Adrenal gland (tissue), 12 donors: ENCODE measurements around the gene SERTAD2. TPM values are rescaled to one million over a fixed set of nuclear protein-coding genes. Genes with fewer than 3 reads are reported as not detected.

Experiments used
- DNase-seq, 7 donors: peaks; one replicate each; pipeline ENCODE4 v3.0.0-alpha.2; 2019 to 2020
- H3K27ac ChIP-seq, 5 donors: fragments of 200-600 bp; sonication (generic) in 4 of 5; 1 replicate in 3 of 5; 2 replicates in 2 of 5; pipeline versions ENCODE4 v1.5.1 to v1.8.0; 2016 to 2020; ENCODE audit warnings: mild to moderate bottlenecking in 1 of 5
- H3K27me3 ChIP-seq: fragments of 200-600 bp; 2 replicates; pipeline ENCODE4 v1.8.0; 2021
- H3K36me3 ChIP-seq, 2 donors: fragments of 200-600 bp; replicated peaks in 1 of 2; 1 replicate in 1 of 2; 2 replicates in 1 of 2; pipeline versions ENCODE4 v1.5.1 to v1.8.0; 2018 to 2022
- H3K4me1 ChIP-seq, 2 donors: fragments of 200-600 bp; replicated peaks in 1 of 2; 1 replicate in 1 of 2; 2 replicates in 1 of 2; pipeline versions ENCODE4 v1.5.1 to v1.8.0; 2018 to 2021
- H3K4me3 ChIP-seq, 4 donors: fragments of 200-600 bp; sonication (generic) in 3 of 4; one replicate each; pipeline ENCODE4 v1.5.1; 2016 to 2018
- H3K9me3 ChIP-seq, 3 donors: fragments of 200-600 bp; sonication (generic) in 1 of 3; replicated peaks in 1 of 3; 1 replicate in 2 of 3; 2 replicates in 1 of 3; pipeline versions ENCODE4 v1.5.1 to v1.8.0; 2016 to 2021
- CTCF ChIP-seq, 6 experiments: fragments of 450-650 bp in 4 of 6; fragments of 200-600 bp in 2 of 6; sonication (generic) in 1 of 6; IDR thresholded peaks; 1 replicate in 5 of 6; 2 replicates in 1 of 6; pipeline versions ENCODE4 v1.5.1 to v1.8.0; 2016 to 2021; ENCODE audit warnings: antibody characterized with exemption in 6 of 6, mild to moderate bottlenecking in 2 of 6, moderate library complexity in 1 of 6
- POLR2A ChIP-seq, 2 donors: fragments of 450-650 bp; IDR thresholded peaks; one replicate each; pipeline ENCODE4 v1.6.1; 2017; ENCODE audit warnings: antibody characterized with exemption in 2 of 2, mild to moderate bottlenecking in 2 of 2, moderate library complexity in 1 of 2
- WGBS, 4 donors: extraction: QIAGEN DNeasy Blood & Tissue Kit in 2 of 4; methylation state at CpG; one replicate each; pipeline versions ENCODE4 v1.1.5 to v1.1.7; 2013 to 2017; 5-methylcytosine and 5-hydroxymethylcytosine counted together
- intact Hi-C, 2 donors: fragments of 100-400 bp; cut with DNase I; formaldehyde crosslinking; loops; one replicate each; pipeline versions ENCODE4 v1.14.1 to v1.15.0; 2022 to 2023
- polyA plus RNA-seq, 3 donors: library from polyadenylated mRNA; stranded (reverse); fragments of 200-250 nt in 2 of 3; fragments of 350-450 nt in 1 of 3; fragmentation: Illumina TruSeq in 1 of 3; extraction: RNeasy Lipid Tissue Mini Kit (QIAGEN cat#74804) in 1 of 3; gene quantifications; one replicate each; pipeline ENCODE4 v1.2.3, GENCODE V29; 2013 to 2014
- total RNA-seq, 9 donors: library from RNA; depleted of rRNA in 4 of 9; stranded (reverse); fragments of >200 nt in 4 of 9; fragments of 120-200 nt in 1 of 9; fragmentation: NEBNext Ultra II Directional in 1 of 9; extraction: Animal tissue kit (Norgen Biotek cat#: 25700) in 1 of 9; gene quantifications; one replicate each; pipeline versions ENCODE4 v1.1.0 to v1.2.4, GENCODE V29; 2013 to 2023
- donor health status: healthy with polysubstance abuse.
- donor health status: Bipolar disorder and iron deficiency.
- donor health status: DM: yes; HTN: yes; CAD: no.
- donor health status: DM: no; HTN: no; CAD: no.
- donor health status: DM: no; HTN: no; CAD: no.
- donor health status: DM: yes; HTN: yes; CAD: no.

SERTAD2 gene
- total and polyA plus RNA-seq, 12 donors, result 5.1 to 18.3 (median 11.3) TPM

- Histone ChIP-seq H3K27ac (no peak overlapping the region), H3K9me3 (no peaks in the 10 kb centered on the region), H3K27me3 (no peaks in the 10 kb centered on the region), H3K36me3 (no peaks in the 10 kb centered on the region), H3K4me3 (no peak overlapping the region), H3K4me1 (peaks cover 4 to 10% of the 10 kb centered on the region in 2 donors)
- TF ChIP-seq POLR2A (IDR thresholded peaks at IDR 0.05) (no peak), CTCF (IDR thresholded peaks at IDR 0.05) (no peak)
- peak in 2 of 7 donors; percentile 15 to 49 for DNase-seq
- WGBS, 4 donors, result 82 to 86% (median 84%) methylated on average over 16 to 18 of the region's 18 CpGs
- intact Hi-C loops, result no loop called here
Observed at GRCh38 chr2:64607381-64608304, 46.1 kb downstream of the SERTAD2 start.

- no peaks in the 10 kb centered on the region for H3K36me3 ChIP-seq
- peak; percentile 55 to 86 (median 73) for DNase-seq
- TF ChIP-seq CTCF (IDR thresholded peaks at IDR 0.05) (no peak), POLR2A (IDR thresholded peaks at IDR 0.05) (no peak)
- H3K4me3 ChIP-seq, result no peak overlapping the region
- 49 to 68% (median 65%) methylated on average over 18 to 21 of the region's 21 CpGs for WGBS, 4 donors
- no peaks in the 10 kb centered on the region for H3K9me3 ChIP-seq
- H3K27ac ChIP-seq, result no peak overlapping the region
- no peaks in the 10 kb centered on the region for H3K27me3 ChIP-seq
- intact Hi-C loops, result no loop called here
- peaks cover 4 to 10% of the 10 kb centered on the region in 2 donors for H3K4me1 ChIP-seq
Observed at GRCh38 chr2:64606479-64607363, 47.0 kb downstream of the SERTAD2 start.

GRCh38 chr2:64605991-64606478 is 47.7 kb downstream of the SERTAD2 start:
- no peaks in the 10 kb centered on the region for H3K9me3 ChIP-seq
- H3K4me1 ChIP-seq, result peaks cover 4 to 10% of the 10 kb centered on the region in 2 donors
- H3K27me3 ChIP-seq, result no peaks in the 10 kb centered on the region
- H3K4me3 ChIP-seq, result no peak overlapping the region
- TF ChIP-seq POLR2A (IDR thresholded peaks at IDR 0.05) (no peak), CTCF (IDR thresholded peaks at IDR 0.05) (no peak)
- H3K27ac ChIP-seq, result no peak overlapping the region
- H3K36me3 ChIP-seq, result no peaks in the 10 kb centered on the region
- intact Hi-C loops, result no loop called here
- 83 to 90% (median 88%) methylated on average over 5 of the region's 5 CpGs for WGBS, 4 donors
- peak in 2 of 7 donors; percentile 8 to 31 for DNase-seq

GRCh38 chr2:64605026-64605471 is 48.7 kb downstream of the SERTAD2 start:
- Histone ChIP-seq H3K27ac (peak overlapping the region in 1 of 5 donors; percentile 33), H3K36me3 (no peaks in the 10 kb centered on the region), H3K4me1 (peaks cover 4 to 10% of the 10 kb centered on the region in 2 donors), H3K9me3 (no peaks in the 10 kb centered on the region), H3K27me3 (no peaks in the 10 kb centered on the region), H3K4me3 (no peak overlapping the region)
- peak in 6 of 7 donors; percentile 53 to 69 (median 58) for DNase-seq
- intact Hi-C loops, result no loop called here
- WGBS, 4 donors, result 25 to 39% (median 32%) methylated on average over 6 of the region's 6 CpGs
- TF ChIP-seq CTCF (IDR thresholded peaks at IDR 0.05) (no peak), POLR2A (IDR thresholded peaks at IDR 0.05) (no peak)
